ENCODE measurements around the gene SLC2A8.

Gene SLC2A8

GRCh38 chr9:127384901-127385300 lies 12.1 kb upstream of the SLC2A8 start:
- TF ChIP-seq POLR2A (IDR thresholded peaks at IDR 0.05; ENCODE audit: low read depth, low read length) (no peak), POLR2AphosphoS5 (IDR thresholded peaks at IDR 0.05; ENCODE audit: low read depth, low read length) (no peak), TAF1 (IDR thresholded peaks at IDR 0.05; ENCODE audit: borderline replicate concordance, low read depth, low read length) (no peak)
- FAIRE-seq (no peak), DNase-seq (ENCODE audit: insufficient read length) (no peak)

DNA sequence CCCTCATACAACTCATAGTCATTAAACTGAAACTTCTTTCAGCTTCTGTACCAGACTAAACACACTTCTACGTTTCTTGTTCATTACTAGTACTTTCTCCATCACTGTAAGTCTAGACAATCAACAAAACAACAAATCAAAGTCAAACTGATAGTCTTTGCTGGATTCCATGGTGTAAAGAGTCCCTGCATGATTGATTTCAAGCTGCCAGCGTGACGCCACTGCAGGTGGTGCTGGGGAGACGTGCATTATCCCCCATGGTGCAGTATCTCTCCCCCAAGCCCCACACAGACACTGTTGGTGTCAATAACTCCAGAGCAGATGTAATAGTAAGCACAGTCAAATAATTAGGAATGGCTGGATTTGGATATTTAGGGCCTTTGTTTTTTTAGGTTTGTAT lies 10.7 kb upstream of the SLC2A8 start:
- FAIRE-seq (no peak), DNase-seq (ENCODE audit: insufficient read length) (no peak)
- TF ChIP-seq POLR2AphosphoS5 (IDR thresholded peaks at IDR 0.05; ENCODE audit: low read depth, low read length) = no peak
- TF ChIP-seq TAF1 (IDR thresholded peaks at IDR 0.05; ENCODE audit: borderline replicate concordance, low read depth, low read length) = no peak
- TF ChIP-seq POLR2A (IDR thresholded peaks at IDR 0.05; ENCODE audit: low read depth, low read length) = no peak

- DNase-seq (ENCODE audit: insufficient read length) (no peak), FAIRE-seq (no peak)
- TF ChIP-seq POLR2AphosphoS5 (IDR thresholded peaks at IDR 0.05; ENCODE audit: low read depth, low read length) (no peak), POLR2A (IDR thresholded peaks at IDR 0.05; ENCODE audit: low read depth, low read length) (no peak), TAF1 (IDR thresholded peaks at IDR 0.05; ENCODE audit: borderline replicate concordance, low read depth, low read length) (no peak)
Observed at GRCh38 chr9:127386981-127387380, 10.0 kb upstream of the SLC2A8 start.

DNA sequence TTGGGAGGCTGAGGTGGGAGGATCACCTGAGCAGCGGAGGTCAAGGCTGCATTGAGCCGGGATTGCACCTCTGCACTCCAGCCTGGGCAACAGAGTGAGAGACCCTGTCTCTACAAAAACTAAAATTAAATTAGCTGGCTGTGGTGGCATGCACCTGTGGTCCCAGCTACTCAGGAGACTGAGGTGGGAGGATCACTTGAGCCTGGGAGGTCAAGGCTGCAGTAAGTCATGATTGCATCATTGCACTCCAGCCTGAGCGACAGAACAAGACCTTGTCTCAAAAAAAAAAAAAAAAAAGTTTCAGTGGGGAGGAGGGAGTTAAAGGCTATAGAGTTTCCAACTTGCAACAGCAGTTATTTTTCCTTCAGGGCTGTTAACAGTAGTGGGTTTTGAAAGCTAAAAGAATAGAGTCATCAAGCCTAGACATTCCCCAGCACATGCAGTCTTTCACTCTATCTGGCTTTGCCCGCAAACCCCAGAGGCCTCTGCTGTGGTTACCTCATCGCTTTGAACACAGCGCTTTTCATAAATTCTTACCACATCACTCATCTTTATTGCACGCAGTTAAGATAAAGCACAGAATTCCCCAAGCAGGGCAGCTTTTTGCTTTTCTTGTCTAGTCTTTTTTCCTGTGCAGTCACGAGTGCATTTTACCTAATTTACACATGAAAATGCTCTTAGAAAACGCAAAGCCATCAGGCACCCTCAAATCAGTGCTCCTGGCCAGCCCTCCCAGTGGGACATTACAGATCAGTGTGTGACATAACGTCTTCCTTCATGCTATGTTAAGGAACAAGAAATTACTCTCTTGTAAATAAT lies 8.7 kb upstream of the SLC2A8 start:
- FAIRE-seq = no peak
- TF ChIP-seq POLR2A (IDR thresholded peaks at IDR 0.05; ENCODE audit: low read depth, low read length) (no peak), POLR2AphosphoS5 (IDR thresholded peaks at IDR 0.05; ENCODE audit: low read depth, low read length) (no peak), TAF1 (IDR thresholded peaks at IDR 0.05; ENCODE audit: borderline replicate concordance, low read depth, low read length) (no peak)
- DNase-seq (ENCODE audit: insufficient read length) = no peak

DNA sequence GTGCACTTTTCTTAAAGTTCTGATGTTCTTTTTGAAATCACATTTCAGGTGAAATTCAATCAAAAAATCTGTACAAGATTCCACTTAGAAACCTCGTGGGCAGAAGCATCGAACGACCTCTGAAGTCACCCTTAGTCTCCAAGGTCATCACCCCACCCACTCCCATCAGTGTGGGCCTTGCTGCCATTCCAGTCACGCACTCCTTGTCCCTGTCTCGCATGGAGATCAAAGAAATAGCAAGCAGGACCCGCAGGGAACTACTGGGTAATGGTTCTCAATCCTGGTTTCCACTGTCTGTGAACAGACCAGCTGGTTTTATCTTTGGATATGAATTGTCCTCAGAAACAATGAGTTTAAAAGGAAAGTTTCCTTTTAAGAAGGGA lies 8.1 kb upstream of the SLC2A8 start:
- TF ChIP-seq POLR2AphosphoS5 (IDR thresholded peaks at IDR 0.05; ENCODE audit: low read depth, low read length) (no peak), POLR2A (IDR thresholded peaks at IDR 0.05; ENCODE audit: low read depth, low read length) (no peak), TAF1 (IDR thresholded peaks at IDR 0.05; ENCODE audit: borderline replicate concordance, low read depth, low read length) (no peak)
- no peak for FAIRE-seq
- no peak for DNase-seq (ENCODE audit: insufficient read length)

DNA sequence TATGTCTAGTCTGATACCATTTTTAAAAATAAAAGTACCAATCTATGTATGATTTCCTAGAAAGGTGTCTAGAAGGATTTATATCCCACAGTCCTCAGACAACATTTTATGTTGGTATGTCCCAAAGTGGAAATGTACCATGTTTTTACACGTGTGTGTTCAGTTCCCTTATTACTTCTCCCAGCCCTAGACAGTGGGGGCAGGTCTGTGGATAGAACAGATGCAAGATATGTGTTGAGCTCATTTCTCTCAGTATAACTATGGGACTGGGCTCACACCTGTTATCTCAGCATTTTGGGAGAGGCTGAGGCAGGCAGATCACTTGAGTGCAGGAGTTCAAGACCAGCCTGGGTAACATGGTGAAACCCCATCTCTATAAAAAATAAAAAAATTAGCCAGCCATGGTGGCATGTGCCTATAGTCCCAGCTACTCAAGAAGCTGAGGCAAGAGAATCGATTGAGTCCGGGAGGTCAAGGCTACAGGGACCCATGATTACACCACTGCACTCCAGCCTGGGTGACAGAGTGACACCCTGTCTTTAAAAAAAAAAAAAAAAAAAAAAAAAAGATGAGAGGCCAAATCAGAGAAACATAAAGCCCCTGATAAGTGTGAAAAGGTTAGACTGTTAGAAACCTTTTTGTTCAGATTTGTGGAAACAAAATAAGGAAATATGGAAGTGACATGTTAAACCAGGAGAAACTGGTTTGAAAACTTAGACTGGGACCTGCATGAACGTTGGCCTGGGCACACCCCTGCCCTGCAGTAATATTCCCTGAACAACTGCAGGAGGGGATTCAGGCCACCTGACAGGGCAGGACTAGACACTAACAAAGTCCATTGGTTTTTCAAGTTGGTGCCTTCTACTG lies 7.4 kb upstream of the SLC2A8 start:
- DNase-seq (ENCODE audit: insufficient read length) (no peak), FAIRE-seq (no peak)
- TF ChIP-seq TAF1 (IDR thresholded peaks at IDR 0.05; ENCODE audit: borderline replicate concordance, low read depth, low read length) (no peak), POLR2AphosphoS5 (IDR thresholded peaks at IDR 0.05; ENCODE audit: low read depth, low read length) (no peak), POLR2A (IDR thresholded peaks at IDR 0.05; ENCODE audit: low read depth, low read length) (no peak)

DNA sequence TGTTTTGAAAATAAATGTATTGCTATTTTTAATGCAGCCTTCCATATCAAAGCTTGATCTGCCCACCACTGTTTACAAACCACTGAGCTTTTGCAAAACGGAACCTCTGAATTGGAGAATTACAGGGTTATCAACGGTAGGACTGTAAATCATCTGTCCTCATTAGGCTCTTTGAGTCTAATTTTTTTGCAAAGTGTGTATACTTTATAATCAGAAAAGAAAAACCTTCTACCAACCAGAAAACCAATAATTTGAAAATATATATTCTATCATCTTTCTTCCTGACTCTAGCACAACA lies 6.8 kb upstream of the SLC2A8 start:
- TF ChIP-seq POLR2AphosphoS5 (IDR thresholded peaks at IDR 0.05; ENCODE audit: low read depth, low read length) (no peak), TAF1 (IDR thresholded peaks at IDR 0.05; ENCODE audit: borderline replicate concordance, low read depth, low read length) (no peak), POLR2A (IDR thresholded peaks at IDR 0.05; ENCODE audit: low read depth, low read length) (no peak)
- no peak for DNase-seq (ENCODE audit: insufficient read length)
- no peak for FAIRE-seq

DNA sequence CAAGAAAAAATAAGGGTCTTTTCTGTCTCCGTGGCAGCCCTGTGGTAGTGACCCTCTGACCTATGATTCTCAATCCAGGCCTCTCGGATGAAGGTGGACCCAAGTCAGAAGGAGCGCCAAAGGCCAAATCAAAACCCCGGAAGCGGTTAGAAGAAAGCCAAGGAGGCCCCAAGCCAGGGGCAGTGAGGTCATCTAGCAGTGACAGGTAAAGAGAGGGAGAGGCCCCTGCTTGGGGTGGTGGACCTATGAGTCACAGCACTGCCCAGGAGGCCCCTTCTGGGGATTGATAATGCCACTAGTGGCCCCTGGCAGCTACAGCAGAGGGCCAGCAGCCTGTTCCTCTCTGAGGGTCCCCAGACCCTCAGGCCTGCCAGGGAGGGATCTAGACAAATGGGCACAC lies 6.4 kb upstream of the SLC2A8 start:
- FAIRE-seq (no peak), DNase-seq (ENCODE audit: insufficient read length) (no peak)
- no peak for TF ChIP-seq POLR2A (IDR thresholded peaks at IDR 0.05; ENCODE audit: low read depth, low read length)
- no peak for TF ChIP-seq TAF1 (IDR thresholded peaks at IDR 0.05; ENCODE audit: borderline replicate concordance, low read depth, low read length)
- TF ChIP-seq POLR2AphosphoS5 (IDR thresholded peaks at IDR 0.05; ENCODE audit: low read depth, low read length) = no peak

GRCh38 chr9:127392166-127392565 lies 4.8 kb upstream of the SLC2A8 start:
- FAIRE-seq (no peak), DNase-seq (ENCODE audit: insufficient read length) (no peak)
- TF ChIP-seq TAF1 (IDR thresholded peaks at IDR 0.05; ENCODE audit: borderline replicate concordance, low read depth, low read length) = no peak
- TF ChIP-seq POLR2A (IDR thresholded peaks at IDR 0.05; ENCODE audit: low read depth, low read length) = no peak
- TF ChIP-seq POLR2AphosphoS5 (IDR thresholded peaks at IDR 0.05; ENCODE audit: low read depth, low read length) = no peak

GRCh38 chr9:127392976-127393375 lies 4.0 kb upstream of the SLC2A8 start:
- no peak for TF ChIP-seq TAF1 (IDR thresholded peaks at IDR 0.05; ENCODE audit: borderline replicate concordance, low read depth, low read length)
- TF ChIP-seq POLR2A (IDR thresholded peaks at IDR 0.05; ENCODE audit: low read depth, low read length) = no peak
- TF ChIP-seq POLR2AphosphoS5 (IDR thresholded peaks at IDR 0.05; ENCODE audit: low read depth, low read length) = no peak
- DNase-seq (ENCODE audit: insufficient read length) (no peak), FAIRE-seq (no peak)

DNA sequence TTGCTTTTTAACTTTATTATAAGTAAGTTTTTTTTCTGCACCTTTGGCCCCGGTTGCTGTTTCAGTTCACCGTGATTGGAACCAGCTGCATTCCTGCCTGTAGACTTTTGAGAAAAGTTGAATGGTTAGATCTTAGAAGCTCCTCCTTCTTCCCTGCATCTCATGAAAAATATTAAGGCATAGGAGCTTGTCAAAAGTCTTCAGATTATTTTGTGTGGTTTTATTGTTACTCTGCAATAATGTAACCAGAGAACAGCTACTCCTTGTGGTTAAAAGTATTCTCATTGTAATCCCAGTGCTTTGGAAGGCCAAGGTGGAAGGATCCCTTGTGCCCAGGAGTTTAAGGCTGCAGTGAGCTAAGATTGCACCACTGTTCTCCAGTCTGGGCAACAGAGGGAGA lies 3.3 kb upstream of the SLC2A8 start:
- DNase-seq (ENCODE audit: insufficient read length) (no peak), FAIRE-seq (no peak)
- TF ChIP-seq POLR2A (IDR thresholded peaks at IDR 0.05; ENCODE audit: low read depth, low read length) (no peak), TAF1 (IDR thresholded peaks at IDR 0.05; ENCODE audit: borderline replicate concordance, low read depth, low read length) (no peak), POLR2AphosphoS5 (IDR thresholded peaks at IDR 0.05; ENCODE audit: low read depth, low read length) (no peak)

All from GM12892 (cell line).